Breast epithelium (tissue), 4 donors: ENCODE measurements around the gene C9orf153. TPM values are rescaled to one million over a fixed set of nuclear protein-coding genes. Genes with fewer than 3 reads are reported as not detected.

Experiments
- DNase-seq, 2 donors: peaks; one replicate each; pipeline ENCODE4 v3.0.0-alpha.2; 2019; ENCODE audit warnings: low spot score in 2 of 2
- H3K27ac ChIP-seq, 2 donors: fragments of 200-600 bp; sonication (generic) in 1 of 2; one replicate each; pipeline ENCODE4 v1.5.1; 2016 to 2019; ENCODE audit warnings: mild to moderate bottlenecking in 1 of 2
- H3K27me3 ChIP-seq, 2 donors: fragments of 200-600 bp; sonication (generic) in 1 of 2; one replicate each; pipeline versions ENCODE4 v1.5.1 to v1.6.0; 2017 to 2019; ENCODE audit warnings: control low read depth in 1 of 2, mild to moderate bottlenecking in 1 of 2
- H3K36me3 ChIP-seq: fragments of 200-600 bp; one replicate; pipeline ENCODE4 v1.5.1; 2019
- H3K4me1 ChIP-seq, 2 donors: fragments of 200-600 bp; sonication (generic); one replicate each; pipeline ENCODE4 v1.5.1; 2016 to 2019; ENCODE audit warnings: control low read depth in 1 of 2
- H3K4me3 ChIP-seq, 3 donors: fragments of 200-600 bp; sonication (generic); 1 replicate in 2 of 3; 2 replicates in 1 of 3; pipeline ENCODE4 v1.5.1; 2016 to 2019; ENCODE audit warnings: mild to moderate bottlenecking in 3 of 3, moderate library complexity in 2 of 3
- H3K9me3 ChIP-seq, 2 donors: fragments of 200-600 bp; sonication (generic) in 1 of 2; one replicate each; pipeline ENCODE4 v1.5.1; 2016 to 2019; ENCODE audit warnings: control low read depth in 1 of 2
- CTCF ChIP-seq, 3 donors: fragments of 450-650 bp; IDR thresholded peaks; one replicate each; pipeline ENCODE4 v1.5.1; 2016 to 2017; ENCODE audit warnings: antibody characterized with exemption in 3 of 3, mild to moderate bottlenecking in 3 of 3, moderate library complexity in 3 of 3
- POLR2A ChIP-seq: fragments of 450-650 bp; IDR thresholded peaks from one replicate; pipeline ENCODE4 v1.6.1; 2016; ENCODE audit warnings: antibody characterized with exemption, mild to moderate bottlenecking, moderate library complexity
- POLR2AphosphoS5 ChIP-seq, 3 donors: sonication (generic); formaldehyde crosslinking; IDR thresholded peaks; one replicate each; pipeline ENCODE4 v1.6.1; 2017; ENCODE audit warnings: antibody characterized with exemption in 3 of 3
- intact Hi-C: fragments of 100-400 bp; cut with DNase I; formaldehyde crosslinking; loops from one replicate; pipeline ENCODE4 v1.15.1; 2023; ENCODE audit warnings: low total_unique reads
- total RNA-seq, 3 donors: library from RNA; depleted of rRNA; stranded (reverse); fragments of >200 nt; gene quantifications; one replicate each; pipeline ENCODE4 v1.1.0, GENCODE V29; 2016

Gene C9orf153
- total RNA-seq, 3 donors from 2014 or later, result 0.59 to 0.80 (median 0.66) TPM

GRCh38 chr9:86285261-86285660 lies 25.8 kb upstream of the C9orf153 start:
- peaks cover 0 to 6% of the 10 kb centered on the region in 2 donors for H3K4me1 ChIP-seq
- no peaks in the 10 kb centered on the region for H3K27me3 ChIP-seq
- no peak overlapping the region for H3K4me3 ChIP-seq
- DNase-seq, result no peak
- intact Hi-C loops, result no loop called here
- TF ChIP-seq CTCF (IDR thresholded peaks at IDR 0.05) (no peak), POLR2AphosphoS5 (IDR thresholded peaks at IDR 0.05) (no peak), POLR2A (no peak)
- no peak overlapping the region for H3K27ac ChIP-seq
- no peaks in the 10 kb centered on the region for H3K36me3 ChIP-seq
- no peaks in the 10 kb centered on the region for H3K9me3 ChIP-seq

- H3K36me3 ChIP-seq, result no peaks in the 10 kb centered on the region
- DNase-seq, result no peak
- intact Hi-C loops, result no loop called here
- peak overlapping the region; percentile 88 to 97 (median 90) for H3K4me3 ChIP-seq
- peaks cover 0 to 11% of the 10 kb centered on the region in 2 donors for H3K4me1 ChIP-seq
- H3K27ac ChIP-seq, result peak overlapping the region; percentile 98 to 99
- no peak for TF ChIP-seq CTCF (IDR thresholded peaks at IDR 0.05)
- no peak for TF ChIP-seq POLR2AphosphoS5 (IDR thresholded peaks at IDR 0.05)
- no peak for TF ChIP-seq POLR2A
- no peaks in the 10 kb centered on the region for H3K9me3 ChIP-seq
- no peaks in the 10 kb centered on the region for H3K27me3 ChIP-seq
Measured at GRCh38 chr9:86282979-86283535, 23.6 kb upstream of the C9orf153 start.

GRCh38 chr9:86282077-86282978 lies 22.9 kb upstream of the C9orf153 start, which contains the start of gene ISCA1:
Gene ISCA1, minus strand, starts transcription at chr9:86282538. Its CDS starts 80 bp downstream, at chr9:86282458.
- Histone ChIP-seq H3K27ac (peak within 1 kb of the TSS; percentile 98 to 99), H3K4me1 (peaks cover 0 to 11% of the 10 kb centered on the region in 2 donors), H3K9me3 (no peaks in the 10 kb centered on the region), H3K36me3 (no peaks in the 10 kb centered on the region), H3K27me3 (no peaks in the 10 kb centered on the region), H3K4me3 (peak within 1 kb of the TSS; percentile 88 to 97 (median 90))
- DNase-seq, result peak; percentile 96
- peak; percentile 80 to 95 (median 81) for TF ChIP-seq POLR2AphosphoS5 (IDR thresholded peaks at IDR 0.05)
- no peak for TF ChIP-seq CTCF (IDR thresholded peaks at IDR 0.05)
- TF ChIP-seq POLR2A, result peak; percentile 83
- intact Hi-C loops, result no loop called here

- Histone ChIP-seq H3K4me3 (peak overlapping the region; percentile 88 to 97 (median 90)), H3K36me3 (no peaks in the 10 kb centered on the region), H3K9me3 (no peaks in the 10 kb centered on the region), H3K4me1 (peaks cover 0 to 11% of the 10 kb centered on the region in 2 donors), H3K27ac (peak overlapping the region; percentile 98 to 99), H3K27me3 (no peaks in the 10 kb centered on the region)
- TF ChIP-seq CTCF (IDR thresholded peaks at IDR 0.05) (no peak), POLR2A (no peak), POLR2AphosphoS5 (IDR thresholded peaks at IDR 0.05) (no peak)
- DNase-seq, result peak in 1 of 2 donors; percentile 54
- intact Hi-C loops, result no loop called here
Measured at GRCh38 chr9:86281593-86282076, 22.2 kb upstream of the C9orf153 start.
